ENCODE data around the gene ALKBH2.

The ALKBH2 gene

DNA sequence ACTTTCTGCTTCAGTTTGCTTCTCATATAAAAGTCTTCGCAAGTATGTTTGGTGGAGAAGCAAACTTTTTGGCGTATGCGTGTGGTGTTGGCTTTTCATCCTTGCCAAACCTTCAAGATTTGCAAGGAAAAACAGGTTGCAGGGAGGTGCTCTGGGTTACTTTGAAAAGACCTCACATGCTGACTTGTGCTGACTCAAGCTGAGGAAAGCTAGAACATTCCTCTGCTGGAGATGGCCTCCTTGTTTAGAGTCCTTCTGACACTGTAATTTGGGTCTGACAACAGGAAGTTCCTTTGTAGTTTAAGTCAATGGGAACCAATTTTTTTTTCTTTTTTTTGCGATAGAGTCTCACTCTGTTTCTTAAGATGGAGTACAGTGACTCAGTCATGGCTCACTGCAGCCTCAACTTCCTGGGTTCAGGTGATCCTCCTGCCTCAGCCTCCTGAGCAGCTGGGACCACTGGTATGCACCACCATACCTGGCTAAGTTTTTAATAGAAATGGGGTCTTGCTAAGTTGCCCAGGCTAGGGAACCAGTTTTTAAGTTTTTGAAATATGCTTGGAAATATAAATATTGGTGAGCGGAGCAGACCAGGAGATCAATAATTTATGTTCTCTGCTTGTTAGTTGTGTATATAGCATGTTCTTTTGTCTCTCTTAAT is 20.5 kb upstream of the ALKBH2 start:
- no peak for DNase-seq (ENCODE audit: low read depth)

DNA sequence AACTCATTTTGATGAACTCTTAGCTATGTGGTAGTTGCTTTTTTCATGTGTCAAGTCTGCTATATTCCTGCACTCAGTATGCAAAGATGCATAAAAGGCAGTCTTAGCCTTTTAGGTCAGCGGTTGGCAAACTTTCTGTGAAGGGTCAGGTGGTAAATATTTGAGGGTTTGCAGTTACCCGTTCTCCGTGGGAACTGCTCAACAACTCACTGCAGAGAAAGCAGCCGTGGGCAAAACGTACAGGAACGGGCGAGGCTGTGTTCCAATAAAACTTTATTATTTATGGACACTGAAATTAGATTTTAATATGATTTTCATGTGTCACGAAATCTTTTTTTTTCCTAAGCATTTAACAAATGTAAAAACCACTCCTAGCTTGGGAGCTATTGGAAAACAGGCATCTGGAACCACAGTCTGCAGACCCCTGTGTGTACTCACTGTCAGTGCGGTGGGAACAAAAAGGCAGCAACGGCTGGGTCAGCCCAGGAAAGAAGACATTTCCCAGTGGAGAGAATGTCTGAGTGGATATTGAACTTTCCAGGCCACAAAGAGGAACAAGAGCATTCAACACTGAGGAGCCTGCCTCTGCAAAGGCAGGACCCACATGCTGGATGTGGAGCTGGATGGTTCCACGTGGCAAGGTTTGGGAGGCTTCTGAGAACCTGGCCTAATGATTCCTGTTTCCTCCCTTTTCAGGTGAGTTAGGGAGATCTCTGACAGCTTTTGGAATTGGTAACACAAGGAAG is 19.6 kb upstream of the ALKBH2 start:
- no peak for DNase-seq (ENCODE audit: low read depth)

DNA sequence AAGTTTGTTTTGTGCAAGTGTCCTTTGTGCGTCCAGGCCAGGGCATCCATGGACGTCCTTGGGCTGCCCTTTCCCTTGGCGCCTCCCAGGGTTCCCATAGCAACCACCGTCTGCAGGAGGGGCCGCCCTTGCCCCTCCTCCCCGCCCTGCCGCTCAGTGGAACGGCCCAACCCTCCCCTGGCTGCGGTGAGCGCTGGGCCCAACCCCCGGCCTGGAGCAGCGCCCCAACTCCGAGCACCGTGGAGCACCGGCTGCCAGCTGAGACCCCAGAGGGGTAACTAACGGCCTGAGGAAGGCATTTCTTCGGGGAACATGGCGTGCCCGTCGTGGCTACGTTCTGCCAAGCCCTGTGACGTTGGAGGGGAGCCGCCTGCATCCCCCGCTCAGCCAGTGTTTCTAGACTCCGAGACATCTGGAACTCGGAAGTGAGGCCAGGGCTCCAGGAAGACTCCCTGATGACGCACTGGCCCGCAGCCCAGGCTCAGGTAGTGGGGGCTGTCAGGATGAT is 17.8 kb upstream of the ALKBH2 start:
- DNase-seq (ENCODE audit: low read depth): peak; percentile 27

GRCh38 chr12:109109746-109110350 is 16.6 kb upstream of the ALKBH2 start:
- DNase-seq (ENCODE audit: low read depth): no peak

GRCh38 chr12:109105176-109105575 is 11.9 kb upstream of the ALKBH2 start:
- DNase-seq (ENCODE audit: low read depth): no peak

GRCh38 chr12:109102491-109102890 is 9.2 kb upstream of the ALKBH2 start:
- DNase-seq (ENCODE audit: low read depth): no peak

- no peak for DNase-seq (ENCODE audit: low read depth)
Measured at GRCh38 chr12:109100741-109101140, 7.5 kb upstream of the ALKBH2 start.

GRCh38 chr12:109099431-109100020 is 6.3 kb upstream of the ALKBH2 start:
- no peak for DNase-seq (ENCODE audit: low read depth)

DNA sequence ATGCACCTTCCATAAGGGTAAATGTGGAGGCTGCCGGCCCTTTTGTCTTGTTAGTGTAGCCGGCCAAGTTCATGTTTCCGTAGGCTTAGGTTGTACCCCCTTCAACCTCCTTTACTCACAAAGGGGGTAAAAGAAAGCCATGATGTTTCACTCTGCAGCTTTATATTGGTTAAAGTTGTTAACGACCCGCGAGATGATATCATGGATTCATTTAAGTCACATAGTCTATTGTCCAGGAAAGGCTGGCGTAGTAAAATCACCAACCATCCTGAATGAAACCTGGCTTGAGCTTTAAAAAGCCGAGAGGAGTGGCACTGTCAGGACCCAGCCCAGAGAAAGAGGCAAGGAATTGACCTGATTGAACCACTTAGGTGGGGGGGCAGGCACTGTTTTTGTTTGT is 5.4 kb upstream of the ALKBH2 start:
- no peak for DNase-seq (ENCODE audit: low read depth)

GRCh38 chr12:109098183-109098604 is 4.9 kb upstream of the ALKBH2 start:
- DNase-seq (ENCODE audit: low read depth): no peak

GRCh38 chr12:109097435-109098182 is 4.3 kb upstream of the ALKBH2 start, which contains the start of gene UNG:
Gene UNG (plus strand): TSS chr12:109097597. CDS start chr12:109097680, 83 bp downstream.
- peak; percentile 94 for DNase-seq (ENCODE audit: low read depth)

DNA sequence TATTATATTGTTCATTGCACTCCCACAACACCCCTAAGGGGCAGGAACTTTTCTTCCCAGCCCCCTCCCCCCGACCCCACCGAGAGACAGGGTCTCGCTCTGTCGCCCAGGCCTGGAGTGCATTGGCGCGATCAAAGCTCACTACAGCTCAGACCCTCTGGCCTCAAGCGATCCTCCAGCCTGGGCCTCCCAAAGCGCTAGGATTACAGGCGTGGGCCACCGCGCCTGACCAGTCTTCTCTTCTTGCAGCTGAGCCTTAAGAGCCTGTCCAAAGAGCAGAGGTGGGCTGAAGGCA is 3.8 kb upstream of the ALKBH2 start:
- no peak for DNase-seq (ENCODE audit: low read depth)

GRCh38 chr12:109092497-109093021 is 713 bp downstream of the ALKBH2 start:
- DNase-seq (ENCODE audit: low read depth): no peak

- no peak for DNase-seq (ENCODE audit: low read depth)
Measured at GRCh38 chr12:109089683-109090082, 3.6 kb downstream of the ALKBH2 start.

DNA sequence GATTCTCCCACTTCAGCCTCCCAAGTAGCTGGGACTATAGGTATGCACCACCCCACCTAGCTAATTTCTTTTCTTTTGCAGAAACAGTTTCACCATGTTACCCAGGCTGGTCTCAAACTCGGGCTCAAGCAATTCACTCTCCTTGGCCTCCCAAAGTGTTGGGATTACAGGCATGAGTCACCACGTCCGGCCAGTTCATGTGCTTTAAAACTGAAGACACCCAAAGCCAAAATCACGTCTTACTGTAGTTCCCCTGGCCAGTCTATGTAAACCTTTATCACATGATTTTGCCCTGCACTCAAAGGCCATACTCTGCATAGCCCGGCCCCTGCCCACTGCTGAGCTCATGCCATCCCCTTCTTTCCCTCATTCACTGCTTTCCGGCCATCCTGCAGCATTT is 4.5 kb downstream of the ALKBH2 start:
- DNase-seq (ENCODE audit: low read depth): no peak

DNA sequence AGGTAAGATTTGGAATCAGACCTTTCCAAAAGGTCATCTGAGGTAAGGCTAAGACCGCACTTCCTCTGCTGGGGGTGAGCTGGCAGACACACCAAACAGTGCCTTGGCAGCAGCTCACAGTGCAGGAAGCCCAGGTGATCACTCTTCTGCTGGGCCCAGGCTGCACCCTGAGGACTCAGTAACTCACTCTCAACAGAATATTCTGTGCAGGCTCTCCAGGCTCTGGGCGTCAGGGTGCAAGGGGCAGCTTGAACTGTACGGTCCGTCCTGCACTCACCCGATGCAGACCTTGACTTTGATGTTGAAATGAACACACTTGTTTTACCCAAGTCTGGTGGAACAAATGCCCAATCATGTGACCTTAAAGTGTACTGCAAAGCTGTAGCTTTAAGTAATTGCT is 6.0 kb downstream of the ALKBH2 start:
- no peak for DNase-seq (ENCODE audit: low read depth)

- no peak for DNase-seq (ENCODE audit: low read depth)
Measured at GRCh38 chr12:109085590-109085989, 7.7 kb downstream of the ALKBH2 start.

GRCh38 chr12:109084425-109084824 is 8.8 kb downstream of the ALKBH2 start:
- DNase-seq (ENCODE audit: low read depth): no peak

DNA sequence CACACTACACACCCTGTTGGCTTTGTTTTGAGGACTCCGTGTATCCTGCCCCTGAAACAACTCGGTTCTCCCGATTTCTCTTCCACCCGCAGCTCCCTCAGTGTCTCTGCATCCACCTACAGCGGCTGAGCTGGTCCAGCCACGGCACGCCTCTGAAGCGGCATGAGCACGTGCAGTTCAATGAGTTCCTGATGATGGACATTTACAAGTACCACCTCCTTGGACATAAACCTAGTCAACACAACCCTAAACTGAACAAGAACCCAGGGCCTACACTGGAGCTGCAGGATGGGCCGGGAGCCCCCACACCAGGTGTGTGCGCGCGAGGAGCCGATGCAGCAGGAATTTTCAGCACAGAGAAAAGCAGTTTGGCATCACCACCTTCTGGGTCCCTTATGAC is 10.5 kb downstream of the ALKBH2 start:
- DNase-seq (ENCODE audit: low read depth): no peak

- DNase-seq (ENCODE audit: low read depth): no peak
Measured at GRCh38 chr12:109074866-109075265, 18.4 kb downstream of the ALKBH2 start.

DNA sequence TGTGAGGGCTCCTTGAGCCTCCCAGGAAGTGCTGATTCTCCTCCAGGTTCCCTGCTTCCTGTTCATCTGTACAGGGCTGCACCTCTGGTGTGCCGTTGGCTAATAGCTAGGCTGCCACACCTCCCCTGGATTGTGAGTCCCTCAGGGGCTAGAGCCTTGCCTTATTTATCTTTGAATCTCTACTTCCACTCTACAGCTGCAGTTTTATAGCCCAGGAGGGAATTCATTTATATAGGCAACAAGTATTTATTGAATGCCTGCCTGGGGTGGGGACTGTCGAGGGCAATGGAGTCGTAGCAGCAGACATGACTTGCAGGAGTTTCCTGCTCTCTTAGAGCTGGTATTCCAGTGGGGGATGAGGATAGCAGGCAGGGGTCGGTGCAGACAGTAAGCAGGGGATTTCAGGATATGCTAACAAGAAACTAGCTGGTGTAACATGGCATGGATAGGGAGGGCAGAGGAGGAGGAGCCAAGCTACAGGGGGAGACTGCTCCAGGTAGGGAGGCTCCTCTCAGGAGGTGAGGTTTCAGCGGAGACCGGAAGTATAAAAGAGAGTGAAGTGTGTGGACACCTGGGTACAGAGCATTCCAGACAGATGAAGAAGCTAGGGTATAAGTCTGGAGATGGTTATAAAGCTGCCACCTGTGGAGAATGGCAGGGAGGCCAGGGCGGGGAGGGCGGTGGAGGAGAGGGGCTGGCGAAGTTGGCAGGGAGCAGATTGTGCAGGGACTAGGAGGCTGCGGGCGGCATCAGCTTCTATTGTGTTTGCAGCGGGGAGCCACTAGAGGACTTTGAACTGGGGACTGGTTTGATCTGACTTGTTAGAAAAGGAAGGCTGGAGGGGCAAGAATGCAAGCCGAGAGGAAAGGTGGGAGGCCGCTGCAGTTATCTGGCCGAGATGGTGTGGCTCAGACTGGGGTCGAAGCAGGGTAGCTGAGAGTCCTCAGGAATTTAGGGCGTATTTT is 23.7 kb downstream of the ALKBH2 start:
- no peak for DNase-seq (ENCODE audit: low read depth)

Data from activated T-helper 1 cell treated with Interleukin-2 at 50 U/mL for 16 hours (primary cell).